Vagina (tissue), 2 donors: ENCODE data around the gene GIMAP5. TPM values are rescaled to one million over a fixed set of nuclear protein-coding genes. Genes with fewer than 3 reads are reported as not detected.

Experiments used
- DNase-seq, 2 donors: peaks; one replicate each; pipeline ENCODE4 v3.0.0-alpha.2; 2017; ENCODE audit errors: extremely low spot score in 2 of 2
- H3K27ac ChIP-seq: fragments of 200-600 bp; sonication (generic); one replicate; pipeline ENCODE4 v1.5.1; 2019
- H3K27me3 ChIP-seq: fragments of 200-600 bp; sonication (generic); one replicate; pipeline ENCODE4 v1.5.1; 2019
- H3K36me3 ChIP-seq, 2 donors: fragments of 200-600 bp; sonication (generic); one replicate each; pipeline ENCODE4 v1.5.1; 2017 to 2019
- H3K4me1 ChIP-seq: fragments of 200-600 bp; sonication (generic); one replicate; pipeline ENCODE4 v1.5.1; 2019
- H3K4me3 ChIP-seq, 2 donors: fragments of 200-600 bp; sonication (generic); 1 replicate in 1 of 2; 2 replicates in 1 of 2; pipeline ENCODE4 v1.5.1; 2016 to 2019
- H3K9me3 ChIP-seq: fragments of 200-600 bp; sonication (generic); one replicate; pipeline ENCODE4 v1.5.1; 2019
- POLR2A ChIP-seq, 2 donors: fragments of 450-650 bp; IDR thresholded peaks; one replicate each; pipeline ENCODE4 v1.6.1; 2017; ENCODE audit warnings: antibody characterized with exemption in 2 of 2, mild to moderate bottlenecking in 2 of 2, moderate library complexity in 2 of 2
- POLR2AphosphoS5 ChIP-seq, 2 donors: sonication (generic); formaldehyde crosslinking; IDR thresholded peaks; one replicate each; pipeline ENCODE4 v1.9.0; 2017; ENCODE audit warnings: antibody characterized with exemption in 2 of 2, mild to moderate bottlenecking in 2 of 2, low read depth in 1 of 2; ENCODE audit not compliant: insufficient read depth in 1 of 2
- intact Hi-C: fragments of 100-400 bp; cut with DNase I; formaldehyde crosslinking; loops from one replicate; pipeline ENCODE4 v1.15.1; 2023
- total RNA-seq: library from RNA; depleted of rRNA; stranded (reverse); fragments of >200 nt; gene quantifications from one replicate; pipeline ENCODE4 v1.2.3, GENCODE V29; 2016
- TF ChIP-seq, protein P1 (sequence below), 3 experiments: fragments of 450-650 bp in 2 of 3; fragments of 200-600 bp in 1 of 3; sonication (generic) in 1 of 3; IDR thresholded peaks; one replicate each; pipeline ENCODE4 v1.5.1; 2017 to 2019; ENCODE audit warnings: antibody characterized with exemption in 3 of 3, mild to moderate bottlenecking in 2 of 3, moderate library complexity in 2 of 3

GIMAP5 gene
- total RNA-seq, 1 donor from 2014 or later: 24.1 TPM

GRCh38 chr7:150728011-150728410 lies 9.2 kb upstream of the GIMAP5 start:
- no peaks in the 10 kb centered on the region for H3K27me3 ChIP-seq
- no peak for DNase-seq
- no peaks in the 10 kb centered on the region for H3K9me3 ChIP-seq
- no peak overlapping the region for H3K4me3 ChIP-seq
- TF ChIP-seq POLR2A (IDR thresholded peaks at IDR 0.05) (no peak), POLR2AphosphoS5 (IDR thresholded peaks at IDR 0.05; ENCODE audit: insufficient read depth in 1 of 2, low read depth in 1 of 2) (no peak)
- TF ChIP-seq, protein P1, sequence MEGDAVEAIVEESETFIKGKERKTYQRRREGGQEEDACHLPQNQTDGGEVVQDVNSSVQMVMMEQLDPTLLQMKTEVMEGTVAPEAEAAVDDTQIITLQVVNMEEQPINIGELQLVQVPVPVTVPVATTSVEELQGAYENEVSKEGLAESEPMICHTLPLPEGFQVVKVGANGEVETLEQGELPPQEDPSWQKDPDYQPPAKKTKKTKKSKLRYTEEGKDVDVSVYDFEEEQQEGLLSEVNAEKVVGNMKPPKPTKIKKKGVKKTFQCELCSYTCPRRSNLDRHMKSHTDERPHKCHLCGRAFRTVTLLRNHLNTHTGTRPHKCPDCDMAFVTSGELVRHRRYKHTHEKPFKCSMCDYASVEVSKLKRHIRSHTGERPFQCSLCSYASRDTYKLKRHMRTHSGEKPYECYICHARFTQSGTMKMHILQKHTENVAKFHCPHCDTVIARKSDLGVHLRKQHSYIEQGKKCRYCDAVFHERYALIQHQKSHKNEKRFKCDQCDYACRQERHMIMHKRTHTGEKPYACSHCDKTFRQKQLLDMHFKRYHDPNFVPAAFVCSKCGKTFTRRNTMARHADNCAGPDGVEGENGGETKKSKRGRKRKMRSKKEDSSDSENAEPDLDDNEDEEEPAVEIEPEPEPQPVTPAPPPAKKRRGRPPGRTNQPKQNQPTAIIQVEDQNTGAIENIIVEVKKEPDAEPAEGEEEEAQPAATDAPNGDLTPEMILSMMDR (IDR thresholded peaks at IDR 0.05): no peak
- no peaks in the 10 kb centered on the region for H3K4me1 ChIP-seq
- intact Hi-C loops: no loop called here
- no peaks in the 10 kb centered on the region for H3K36me3 ChIP-seq
- H3K27ac ChIP-seq: no peak overlapping the region

GRCh38 chr7:150728609-150729008 lies 8.6 kb upstream of the GIMAP5 start:
- Histone ChIP-seq H3K4me1 (no peaks in the 10 kb centered on the region), H3K9me3 (no peaks in the 10 kb centered on the region), H3K27ac (no peak overlapping the region), H3K27me3 (no peaks in the 10 kb centered on the region), H3K4me3 (no peak overlapping the region), H3K36me3 (no peaks in the 10 kb centered on the region)
- TF ChIP-seq, protein P1 (IDR thresholded peaks at IDR 0.05): no peak
- TF ChIP-seq POLR2AphosphoS5 (IDR thresholded peaks at IDR 0.05; ENCODE audit: insufficient read depth in 1 of 2, low read depth in 1 of 2) (no peak), POLR2A (IDR thresholded peaks at IDR 0.05) (no peak)
- intact Hi-C loops: no loop called here
- DNase-seq: no peak

GRCh38 chr7:150731916-150732315 lies 5.3 kb upstream of the GIMAP5 start:
- TF ChIP-seq POLR2AphosphoS5 (IDR thresholded peaks at IDR 0.05; ENCODE audit: insufficient read depth in 1 of 2, low read depth in 1 of 2) (no peak), POLR2A (IDR thresholded peaks at IDR 0.05) (no peak)
- TF ChIP-seq, protein P1 (IDR thresholded peaks at IDR 0.05): no peak
- intact Hi-C loops: no loop called here
- Histone ChIP-seq H3K9me3 (no peaks in the 10 kb centered on the region), H3K27me3 (no peaks in the 10 kb centered on the region), H3K36me3 (no peaks in the 10 kb centered on the region), H3K27ac (no peak overlapping the region), H3K4me1 (no peaks in the 10 kb centered on the region), H3K4me3 (no peak overlapping the region)
- DNase-seq: no peak

- Histone ChIP-seq H3K36me3 (no peaks in the 10 kb centered on the region), H3K4me3 (no peak overlapping the region), H3K9me3 (no peaks in the 10 kb centered on the region), H3K27ac (no peak overlapping the region), H3K27me3 (no peaks in the 10 kb centered on the region), H3K4me1 (no peaks in the 10 kb centered on the region)
- peak in 1 of 2 donors; percentile 82 for DNase-seq
- TF ChIP-seq POLR2AphosphoS5 (IDR thresholded peaks at IDR 0.05; ENCODE audit: insufficient read depth in 1 of 2, low read depth in 1 of 2) (no peak), POLR2A (IDR thresholded peaks at IDR 0.05) (no peak)
- TF ChIP-seq, protein P1 (IDR thresholded peaks at IDR 0.05): no peak
- intact Hi-C loops: no loop called here
Measured at GRCh38 chr7:150732786-150733481, 4.3 kb upstream of the GIMAP5 start.

DNA sequence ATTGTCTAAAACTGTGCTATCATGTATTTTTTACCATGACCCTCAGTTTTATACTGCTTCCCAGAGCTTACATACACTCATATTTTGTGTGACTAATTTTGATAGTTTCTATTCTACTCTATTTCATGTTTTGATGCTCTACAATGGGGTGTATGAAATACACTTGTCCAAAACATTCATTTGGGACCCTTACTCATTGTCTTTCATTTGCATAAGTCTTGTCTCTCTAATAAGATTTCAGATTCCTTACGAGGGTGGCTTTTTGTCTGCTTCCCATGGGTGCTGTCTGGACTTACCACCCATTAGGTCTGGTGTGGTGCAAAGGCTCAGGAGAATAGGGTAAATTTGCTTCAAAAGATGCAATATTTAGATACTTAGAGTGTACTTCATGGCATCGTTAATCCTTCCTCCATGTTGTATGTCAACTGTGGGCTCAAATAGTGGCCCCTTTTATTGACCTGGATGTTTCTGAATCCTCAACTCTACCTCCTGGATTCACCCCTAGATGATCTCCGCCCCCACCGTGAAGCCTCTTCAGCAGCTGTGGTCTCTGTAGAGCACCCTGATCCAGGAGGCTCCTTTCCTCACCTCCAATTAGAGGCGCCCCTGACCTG lies 3.6 kb upstream of the GIMAP5 start:
- Histone ChIP-seq H3K27ac (no peak overlapping the region), H3K4me3 (no peak overlapping the region), H3K27me3 (no peaks in the 10 kb centered on the region), H3K36me3 (no peaks in the 10 kb centered on the region), H3K9me3 (no peaks in the 10 kb centered on the region), H3K4me1 (no peaks in the 10 kb centered on the region)
- intact Hi-C loops: no loop called here
- DNase-seq: no peak
- TF ChIP-seq POLR2AphosphoS5 (IDR thresholded peaks at IDR 0.05; ENCODE audit: insufficient read depth in 1 of 2, low read depth in 1 of 2): no peak
